MM.1S (cell line): ENCODE data around the gene NLK.

Experiments used
- CTCF ChIP-seq: fragments of 300-600 bp; sonication (generic); IDR thresholded peaks from 2 replicates; pipeline ENCODE4 v1.5.1; 2016; ENCODE audit warnings: antibody characterized with exemption, low read length, mixed read lengths
- EZH2 ChIP-seq: fragments of 300-600 bp; sonication (generic); optimal IDR thresholded peaks from 2 replicates; pipeline ENCODE3; 2017; ENCODE audit warnings: low read depth, mild to moderate bottlenecking, antibody characterized with exemption, low read length, mixed read lengths

- TF ChIP-seq EZH2 (no peak), CTCF (no peak)
These were observed 118.8 kb downstream of the NLK start for GRCh38 chr17:28161311-28161710.
